Uterus (tissue), 2 donors: ENCODE data around the gene GRAMD1A.

ENCODE experiments used
- POLR2A ChIP-seq, 2 donors: fragments of 450-650 bp; IDR thresholded peaks; one replicate each; pipeline ENCODE4 v1.6.1; 2016; ENCODE audit warnings: antibody characterized with exemption in 2 of 2, mild to moderate bottlenecking in 1 of 2, moderate library complexity in 1 of 2
- TF ChIP-seq, protein P1 (sequence below), 4 experiments: fragments of 200-600 bp in 2 of 4; fragments of 450-650 bp in 2 of 4; sonication (generic) in 2 of 4; IDR thresholded peaks; one replicate each; pipeline ENCODE4 v1.5.1; 2016 to 2019; ENCODE audit warnings: antibody characterized with exemption in 4 of 4, mild to moderate bottlenecking in 2 of 4, moderate library complexity in 1 of 4

DNA sequence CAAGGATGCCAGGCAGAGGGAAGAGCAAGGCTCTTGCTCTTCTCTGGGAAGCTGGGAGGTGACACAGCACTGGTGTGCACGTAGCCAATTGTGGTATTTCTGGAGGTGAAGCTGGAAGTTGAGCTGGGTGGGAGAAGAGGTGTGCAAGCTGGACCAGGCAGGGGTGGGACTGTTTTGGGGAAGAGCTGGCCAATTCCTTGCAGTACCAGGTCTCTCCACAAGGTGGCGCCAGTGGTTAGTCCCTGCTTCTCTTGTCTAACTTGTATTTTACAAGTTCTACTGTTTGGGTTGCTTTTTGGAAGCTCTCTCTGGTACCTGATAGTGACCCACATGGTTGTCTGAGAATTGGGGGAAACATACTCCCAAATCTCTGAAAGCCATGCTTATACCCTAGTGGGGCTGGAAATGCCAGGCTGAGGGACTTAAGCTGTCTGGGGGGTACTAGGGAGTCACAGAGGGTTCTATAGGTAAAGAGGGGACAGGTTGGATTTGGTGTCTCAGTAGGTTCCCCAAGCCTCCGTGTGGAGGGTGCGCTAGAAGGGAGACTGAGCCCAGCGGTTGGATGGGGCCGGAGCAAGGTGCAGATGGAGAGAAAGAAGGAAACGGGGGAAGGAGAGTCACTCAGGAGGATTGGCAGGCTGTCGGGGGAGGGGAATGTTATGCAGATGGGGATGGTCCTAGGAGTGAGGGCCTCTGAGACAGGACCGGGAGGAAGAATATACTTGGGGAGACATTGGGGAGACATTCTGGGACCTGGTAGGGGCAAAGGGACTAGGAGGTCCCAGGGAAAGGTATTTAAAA lies 44.4 kb downstream of the GRAMD1A start:
- TF ChIP-seq, protein P1, sequence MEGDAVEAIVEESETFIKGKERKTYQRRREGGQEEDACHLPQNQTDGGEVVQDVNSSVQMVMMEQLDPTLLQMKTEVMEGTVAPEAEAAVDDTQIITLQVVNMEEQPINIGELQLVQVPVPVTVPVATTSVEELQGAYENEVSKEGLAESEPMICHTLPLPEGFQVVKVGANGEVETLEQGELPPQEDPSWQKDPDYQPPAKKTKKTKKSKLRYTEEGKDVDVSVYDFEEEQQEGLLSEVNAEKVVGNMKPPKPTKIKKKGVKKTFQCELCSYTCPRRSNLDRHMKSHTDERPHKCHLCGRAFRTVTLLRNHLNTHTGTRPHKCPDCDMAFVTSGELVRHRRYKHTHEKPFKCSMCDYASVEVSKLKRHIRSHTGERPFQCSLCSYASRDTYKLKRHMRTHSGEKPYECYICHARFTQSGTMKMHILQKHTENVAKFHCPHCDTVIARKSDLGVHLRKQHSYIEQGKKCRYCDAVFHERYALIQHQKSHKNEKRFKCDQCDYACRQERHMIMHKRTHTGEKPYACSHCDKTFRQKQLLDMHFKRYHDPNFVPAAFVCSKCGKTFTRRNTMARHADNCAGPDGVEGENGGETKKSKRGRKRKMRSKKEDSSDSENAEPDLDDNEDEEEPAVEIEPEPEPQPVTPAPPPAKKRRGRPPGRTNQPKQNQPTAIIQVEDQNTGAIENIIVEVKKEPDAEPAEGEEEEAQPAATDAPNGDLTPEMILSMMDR (IDR thresholded peaks at IDR 0.05), result peak; percentile 65 to 84 (median 70)
- no peak for TF ChIP-seq POLR2A (IDR thresholded peaks at IDR 0.05)
